Endothelial cell of umbilical vein (primary cell): Measurements from ENCODE around the gene PDCD1LG2. TPM values are rescaled to one million over a fixed set of nuclear protein-coding genes. Genes with fewer than 3 reads are reported as not detected.

ENCODE experiments used
- BruUV-seq: library from RNA; stranded (reverse); fragments of 400-500 nt; replicated peaks from 2 replicates; lab custom pipeline; 2021; lab: Mats Ljungman, UMichigan
- CTCF ChIA-PET: fragments of 300-600, 350-600 bp; sonication (Branson Sonifier 250); formaldehyde crosslinking; loops from one replicate; lab custom pipeline; 2021; ENCODE audit warnings: antibody characterized with exemption, inconsistent platforms; lab: Charles Lee
- POLR2A ChIA-PET: fragments of 300-600, 350-600 bp; sonication (Branson Sonifier 250); formaldehyde crosslinking; loops from one replicate; lab custom pipeline; 2021; ENCODE audit warnings: antibody characterized with exemption, inconsistent platforms; lab: Charles Lee
- DNase-seq: peaks from one replicate; pipeline ENCODE4 v3.0.0-alpha.2; 2011; ENCODE audit warnings: low read depth, low spot score
- FAIRE-seq: peaks from 2 replicates; lab custom pipeline; 2011; peaks lifted over from hg19 to GRCh38; lab: Jason Lieb, UNC
- H2AFZ ChIP-seq: 2 replicates; pipeline ENCODE4 v1.6.0; 2012; ENCODE audit warnings: low read depth, low read length, control low read depth, inconsistent platforms
- H3K27ac ChIP-seq: 2 replicates; pipeline ENCODE4 v1.5.1; 2011; ENCODE audit warnings: low read depth, mild to moderate bottlenecking, control low read depth, low read length, moderate library complexity; ENCODE audit not compliant: insufficient read depth
- H3K27me3 ChIP-seq, 2 experiments: 2 replicates each; pipeline versions ENCODE4 v1.6.0 to v1.6.1; 2011; ENCODE audit warnings: low read length in 2 of 2, mixed read lengths in 1 of 2; ENCODE audit not compliant: control insufficient read depth in 2 of 2, insufficient read depth in 2 of 2
- H3K36me3 ChIP-seq, 2 experiments: 2 replicates in 1 of 2; 3 replicates in 1 of 2; pipeline ENCODE4 v1.5.1; 2011; ENCODE audit warnings: low read length in 2 of 2, mild to moderate bottlenecking in 1 of 2, moderate library complexity in 1 of 2; ENCODE audit not compliant: control insufficient read depth in 2 of 2, insufficient read depth in 2 of 2; ENCODE audit errors: extremely low read depth in 1 of 2
- H3K4me1 ChIP-seq: 3 replicates; pipeline ENCODE4 v1.5.1; 2011; ENCODE audit warnings: mild to moderate bottlenecking, low read length; ENCODE audit not compliant: control insufficient read depth, insufficient read depth; ENCODE audit errors: extremely low read depth
- H3K4me2 ChIP-seq: 2 replicates; pipeline ENCODE4 v1.6.1; 2011; ENCODE audit warnings: low read length, control low read depth, mixed read lengths; ENCODE audit not compliant: insufficient read depth
- H3K4me3 ChIP-seq, 3 experiments: fragments of 200-600 bp in 1 of 3; sonication (generic), shearing (Covaris generic) in 1 of 3; replicated peaks in 1 of 3; 2 replicates each; pipeline ENCODE4 v1.5.1; 2011 to 2016; ENCODE audit warnings: control low read depth in 3 of 3, low read length in 3 of 3, mild to moderate bottlenecking in 2 of 3, inconsistent platforms in 1 of 3, low read depth in 1 of 3, moderate library complexity in 1 of 3; ENCODE audit not compliant: insufficient read depth in 1 of 3
- H3K79me2 ChIP-seq: 2 replicates; pipeline ENCODE4 v1.6.0; 2012; ENCODE audit warnings: low read length, inconsistent platforms; ENCODE audit not compliant: control insufficient read depth, insufficient read depth
- H3K9ac ChIP-seq: replicated peaks from 2 replicates; pipeline ENCODE3; 2011; ENCODE audit warnings: low read length, control low read depth; ENCODE audit not compliant: insufficient read depth; ENCODE audit errors: extremely low read depth
- H3K9me1 ChIP-seq: replicated peaks from 3 replicates; pipeline ENCODE4 v1.6.0; 2011; ENCODE audit warnings: mild to moderate bottlenecking, low read length; ENCODE audit not compliant: control insufficient read depth, insufficient read depth; ENCODE audit errors: extremely low read depth
- H3K9me3 ChIP-seq: replicated peaks from 2 replicates; pipeline ENCODE4 v1.5.1; 2012; ENCODE audit warnings: low read length, inconsistent platforms; ENCODE audit not compliant: control insufficient read depth, insufficient read depth
- H4K20me1 ChIP-seq: replicated peaks from 2 replicates; pipeline ENCODE3; 2011; ENCODE audit warnings: mild to moderate bottlenecking, low read length; ENCODE audit not compliant: control insufficient read depth, insufficient read depth; ENCODE audit errors: extremely low read depth
- EZH2 ChIP-seq: IDR thresholded peaks from 2 replicates; pipeline ENCODE4 v1.6.1; 2012; ENCODE audit warnings: borderline replicate concordance, low read depth, mild to moderate bottlenecking, moderate library complexity, low read length, inconsistent platforms; ENCODE audit not compliant: severe bottlenecking
- FOS ChIP-seq: IDR thresholded peaks from 2 replicates; pipeline ENCODE4 v1.6.1; 2011; ENCODE audit warnings: mild to moderate bottlenecking, low read length, moderate library complexity, borderline replicate concordance; ENCODE audit not compliant: insufficient read depth
- GATA2 ChIP-seq: IDR thresholded peaks from 2 replicates; pipeline ENCODE4 v1.7.0; 2011; ENCODE audit warnings: low read depth, mild to moderate bottlenecking, moderate library complexity, mixed read lengths, low read length; ENCODE audit not compliant: insufficient read length, insufficient read depth
- JUN ChIP-seq: IDR thresholded peaks from 2 replicates; pipeline ENCODE4 v1.6.1; 2011; ENCODE audit warnings: borderline replicate concordance, low read depth; ENCODE audit not compliant: insufficient read length, insufficient read depth
- MYC ChIP-seq: IDR thresholded peaks from one replicate; pipeline ENCODE4 v1.6.1; 2011; ENCODE audit warnings: mild to moderate bottlenecking, low read depth, low read length
- POLR2A ChIP-seq: IDR thresholded peaks from 2 replicates; pipeline ENCODE4 v1.6.1; 2012; ENCODE audit warnings: low read depth, mild to moderate bottlenecking, control low read depth, low read length
- POLR2AphosphoS5 ChIP-seq: IDR thresholded peaks from 2 replicates; pipeline ENCODE4 v1.6.1; 2012; ENCODE audit warnings: low read depth, mild to moderate bottlenecking, control low read depth, low read length, moderate library complexity; ENCODE audit not compliant: insufficient read depth
- dilution Hi-C: fragments of 300-500 bp; cut with MboI; formaldehyde crosslinking; loops from one replicate; pipeline ENCODE4 v1.15.0; 2019; ENCODE audit warnings: low sequenced_read_pairs; ENCODE audit not compliant: extremely low pct_ligation_motif_present
- intact Hi-C: fragments of 100-400 bp; cut with micrococcal nuclease; formaldehyde crosslinking; loops from one replicate; pipeline ENCODE4 v1.10.0; 2022
- polyA plus RNA-seq, 4 experiments: library from polyadenylated mRNA; depleted of rRNA in 3 of 4; stranded (reverse) in 3 of 4; unstranded in 1 of 4; fragments of >200 nt; gene quantifications; 2 replicates each; pipeline versions ENCODE4 v1.2.1 to v1.2.3, GENCODE V29; 2011 to 2012; ENCODE audit warnings: missing spikeins in 1 of 4
- total RNA-seq: library from RNA; stranded (reverse); gene quantifications from 2 replicates; pipeline ENCODE4 v1.2.3, GENCODE V29; 2021
- TF ChIP-seq, protein P1 (sequence below), 2 donors: IDR thresholded peaks; 1 replicate in 1 of 2; 2 replicates in 1 of 2; pipeline ENCODE4 v1.5.1; 2011; ENCODE audit warnings: low read length in 2 of 2, mild to moderate bottlenecking in 2 of 2, moderate library complexity in 2 of 2, control low read depth in 1 of 2, inconsistent platforms in 1 of 2, low read depth in 1 of 2; ENCODE audit not compliant: insufficient read depth in 1 of 2; ENCODE audit errors: extremely low read depth in 1 of 2
- TF ChIP-seq, protein P2 (sequence below): IDR thresholded peaks from 2 replicates; pipeline ENCODE4 v1.6.1; 2011; ENCODE audit not compliant: insufficient read depth, insufficient read length

PDCD1LG2 gene
- total and polyA plus RNA-seq, 2 donors (not counting 3 experiments of a cell fraction or from before 2014, with no cell fraction given), result 7.9 to 9.5 TPM

GRCh38 chr9:5551368-5552150 lies 41.2 kb downstream of the PDCD1LG2 start:
- no TSS peak for BruUV-seq
- H3K9me3 ChIP-seq, result no peaks in the 10 kb centered on the region
- H3K36me3 ChIP-seq, result no peaks in the 10 kb centered on the region
- TF ChIP-seq, protein P1, sequence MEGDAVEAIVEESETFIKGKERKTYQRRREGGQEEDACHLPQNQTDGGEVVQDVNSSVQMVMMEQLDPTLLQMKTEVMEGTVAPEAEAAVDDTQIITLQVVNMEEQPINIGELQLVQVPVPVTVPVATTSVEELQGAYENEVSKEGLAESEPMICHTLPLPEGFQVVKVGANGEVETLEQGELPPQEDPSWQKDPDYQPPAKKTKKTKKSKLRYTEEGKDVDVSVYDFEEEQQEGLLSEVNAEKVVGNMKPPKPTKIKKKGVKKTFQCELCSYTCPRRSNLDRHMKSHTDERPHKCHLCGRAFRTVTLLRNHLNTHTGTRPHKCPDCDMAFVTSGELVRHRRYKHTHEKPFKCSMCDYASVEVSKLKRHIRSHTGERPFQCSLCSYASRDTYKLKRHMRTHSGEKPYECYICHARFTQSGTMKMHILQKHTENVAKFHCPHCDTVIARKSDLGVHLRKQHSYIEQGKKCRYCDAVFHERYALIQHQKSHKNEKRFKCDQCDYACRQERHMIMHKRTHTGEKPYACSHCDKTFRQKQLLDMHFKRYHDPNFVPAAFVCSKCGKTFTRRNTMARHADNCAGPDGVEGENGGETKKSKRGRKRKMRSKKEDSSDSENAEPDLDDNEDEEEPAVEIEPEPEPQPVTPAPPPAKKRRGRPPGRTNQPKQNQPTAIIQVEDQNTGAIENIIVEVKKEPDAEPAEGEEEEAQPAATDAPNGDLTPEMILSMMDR (IDR thresholded peaks at IDR 0.05; ENCODE audit: extremely low read depth in 1 of 2, insufficient read depth in 1 of 2, low read depth in 1 of 2, low read length in 2 of 2), result no peak
- TF ChIP-seq EZH2, result no peak
- no peak for TF ChIP-seq FOS
- TF ChIP-seq MYC, result no peak
- no peak for TF ChIP-seq JUN
- TF ChIP-seq, protein P2, sequence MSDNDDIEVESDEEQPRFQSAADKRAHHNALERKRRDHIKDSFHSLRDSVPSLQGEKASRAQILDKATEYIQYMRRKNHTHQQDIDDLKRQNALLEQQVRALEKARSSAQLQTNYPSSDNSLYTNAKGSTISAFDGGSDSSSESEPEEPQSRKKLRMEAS, result no peak
- no peak for TF ChIP-seq POLR2A
- no peak for TF ChIP-seq GATA2
- TF ChIP-seq POLR2AphosphoS5, result no peak
- no peak overlapping the region for H2AFZ ChIP-seq
- no peaks in the 10 kb centered on the region for H3K27me3 ChIP-seq
- no peak overlapping the region for H3K27ac ChIP-seq
- H3K9me1 ChIP-seq, result no peaks in the 10 kb centered on the region
- no peaks in the 10 kb centered on the region for H4K20me1 ChIP-seq
- intact Hi-C loops, result no loop called here
- H3K4me3 ChIP-seq, result no peak overlapping the region
- DNase-seq, result no peak
- no peak overlapping the region for H3K4me2 ChIP-seq
- no peak overlapping the region for H3K9ac ChIP-seq
- peaks cover 39% of the 10 kb centered on the region for H3K4me1 ChIP-seq
- H3K79me2 ChIP-seq, result no peaks in the 10 kb centered on the region
- no peak for FAIRE-seq
- ChIA-PET POLR2A (no interaction called here), CTCF (interaction anchor here (1.4 kb wide), 1 partner anchor 365 kb away, joined by 5 read pairs; no protein-coding TSS in a partner anchor)
- dilution Hi-C loops, result no loop called here
